Endothelial cell of umbilical vein (primary cell): Measurements from ENCODE around the gene HOXB2. TPM values are rescaled to one million over a fixed set of nuclear protein-coding genes. Genes with fewer than 3 reads are reported as not detected.

Experiments
- BruUV-seq: library from RNA; stranded (reverse); fragments of 400-500 nt; replicated peaks from 2 replicates; lab custom pipeline; 2021; lab: Mats Ljungman, UMichigan
- CTCF ChIA-PET: fragments of 300-600, 350-600 bp; sonication (Branson Sonifier 250); formaldehyde crosslinking; loops from one replicate; lab custom pipeline; 2021; ENCODE audit warnings: antibody characterized with exemption, inconsistent platforms; lab: Charles Lee
- POLR2A ChIA-PET: fragments of 300-600, 350-600 bp; sonication (Branson Sonifier 250); formaldehyde crosslinking; loops from one replicate; lab custom pipeline; 2021; ENCODE audit warnings: antibody characterized with exemption, inconsistent platforms; lab: Charles Lee
- DNase-seq: peaks from one replicate; pipeline ENCODE4 v3.0.0-alpha.2; 2011; ENCODE audit warnings: low read depth, low spot score
- FAIRE-seq: peaks from 2 replicates; lab custom pipeline; 2011; peaks lifted over from hg19 to GRCh38; lab: Jason Lieb, UNC
- H2AFZ ChIP-seq: 2 replicates; pipeline ENCODE4 v1.6.0; 2012; ENCODE audit warnings: low read depth, low read length, control low read depth, inconsistent platforms
- H3K27ac ChIP-seq: 2 replicates; pipeline ENCODE4 v1.5.1; 2011; ENCODE audit warnings: low read depth, mild to moderate bottlenecking, control low read depth, low read length, moderate library complexity; ENCODE audit not compliant: insufficient read depth
- H3K27me3 ChIP-seq, 2 experiments: 2 replicates each; pipeline versions ENCODE4 v1.6.0 to v1.6.1; 2011; ENCODE audit warnings: low read length in 2 of 2, mixed read lengths in 1 of 2; ENCODE audit not compliant: control insufficient read depth in 2 of 2, insufficient read depth in 2 of 2
- H3K36me3 ChIP-seq, 2 experiments: 2 replicates in 1 of 2; 3 replicates in 1 of 2; pipeline ENCODE4 v1.5.1; 2011; ENCODE audit warnings: low read length in 2 of 2, mild to moderate bottlenecking in 1 of 2, moderate library complexity in 1 of 2; ENCODE audit not compliant: control insufficient read depth in 2 of 2, insufficient read depth in 2 of 2; ENCODE audit errors: extremely low read depth in 1 of 2
- H3K4me1 ChIP-seq: 3 replicates; pipeline ENCODE4 v1.5.1; 2011; ENCODE audit warnings: mild to moderate bottlenecking, low read length; ENCODE audit not compliant: control insufficient read depth, insufficient read depth; ENCODE audit errors: extremely low read depth
- H3K4me2 ChIP-seq: 2 replicates; pipeline ENCODE4 v1.6.1; 2011; ENCODE audit warnings: low read length, control low read depth, mixed read lengths; ENCODE audit not compliant: insufficient read depth
- H3K4me3 ChIP-seq, 3 experiments: fragments of 200-600 bp in 1 of 3; sonication (generic), shearing (Covaris generic) in 1 of 3; replicated peaks in 1 of 3; 2 replicates each; pipeline ENCODE4 v1.5.1; 2011 to 2016; ENCODE audit warnings: control low read depth in 3 of 3, low read length in 3 of 3, mild to moderate bottlenecking in 2 of 3, inconsistent platforms in 1 of 3, low read depth in 1 of 3, moderate library complexity in 1 of 3; ENCODE audit not compliant: insufficient read depth in 1 of 3
- H3K79me2 ChIP-seq: 2 replicates; pipeline ENCODE4 v1.6.0; 2012; ENCODE audit warnings: low read length, inconsistent platforms; ENCODE audit not compliant: control insufficient read depth, insufficient read depth
- H3K9ac ChIP-seq: replicated peaks from 2 replicates; pipeline ENCODE3; 2011; ENCODE audit warnings: low read length, control low read depth; ENCODE audit not compliant: insufficient read depth; ENCODE audit errors: extremely low read depth
- H3K9me1 ChIP-seq: replicated peaks from 3 replicates; pipeline ENCODE4 v1.6.0; 2011; ENCODE audit warnings: mild to moderate bottlenecking, low read length; ENCODE audit not compliant: control insufficient read depth, insufficient read depth; ENCODE audit errors: extremely low read depth
- H3K9me3 ChIP-seq: replicated peaks from 2 replicates; pipeline ENCODE4 v1.5.1; 2012; ENCODE audit warnings: low read length, inconsistent platforms; ENCODE audit not compliant: control insufficient read depth, insufficient read depth
- H4K20me1 ChIP-seq: replicated peaks from 2 replicates; pipeline ENCODE3; 2011; ENCODE audit warnings: mild to moderate bottlenecking, low read length; ENCODE audit not compliant: control insufficient read depth, insufficient read depth; ENCODE audit errors: extremely low read depth
- CTCF ChIP-seq, 2 donors: IDR thresholded peaks; 1 replicate in 1 of 2; 2 replicates in 1 of 2; pipeline ENCODE4 v1.5.1; 2011; ENCODE audit warnings: low read length in 2 of 2, mild to moderate bottlenecking in 2 of 2, moderate library complexity in 2 of 2, control low read depth in 1 of 2, inconsistent platforms in 1 of 2, low read depth in 1 of 2; ENCODE audit not compliant: insufficient read depth in 1 of 2; ENCODE audit errors: extremely low read depth in 1 of 2
- EZH2 ChIP-seq: IDR thresholded peaks from 2 replicates; pipeline ENCODE4 v1.6.1; 2012; ENCODE audit warnings: borderline replicate concordance, low read depth, mild to moderate bottlenecking, moderate library complexity, low read length, inconsistent platforms; ENCODE audit not compliant: severe bottlenecking
- GATA2 ChIP-seq: IDR thresholded peaks from 2 replicates; pipeline ENCODE4 v1.7.0; 2011; ENCODE audit warnings: low read depth, mild to moderate bottlenecking, moderate library complexity, mixed read lengths, low read length; ENCODE audit not compliant: insufficient read length, insufficient read depth
- JUN ChIP-seq: IDR thresholded peaks from 2 replicates; pipeline ENCODE4 v1.6.1; 2011; ENCODE audit warnings: borderline replicate concordance, low read depth; ENCODE audit not compliant: insufficient read length, insufficient read depth
- MAX ChIP-seq: IDR thresholded peaks from 2 replicates; pipeline ENCODE4 v1.6.1; 2011; ENCODE audit not compliant: insufficient read depth, insufficient read length
- MYC ChIP-seq: IDR thresholded peaks from one replicate; pipeline ENCODE4 v1.6.1; 2011; ENCODE audit warnings: mild to moderate bottlenecking, low read depth, low read length
- POLR2A ChIP-seq: IDR thresholded peaks from 2 replicates; pipeline ENCODE4 v1.6.1; 2012; ENCODE audit warnings: low read depth, mild to moderate bottlenecking, control low read depth, low read length
- POLR2AphosphoS5 ChIP-seq: IDR thresholded peaks from 2 replicates; pipeline ENCODE4 v1.6.1; 2012; ENCODE audit warnings: low read depth, mild to moderate bottlenecking, control low read depth, low read length, moderate library complexity; ENCODE audit not compliant: insufficient read depth
- dilution Hi-C: fragments of 300-500 bp; cut with MboI; formaldehyde crosslinking; loops from one replicate; pipeline ENCODE4 v1.15.0; 2019; ENCODE audit warnings: low sequenced_read_pairs; ENCODE audit not compliant: extremely low pct_ligation_motif_present
- intact Hi-C: fragments of 100-400 bp; cut with micrococcal nuclease; formaldehyde crosslinking; loops from one replicate; pipeline ENCODE4 v1.10.0; 2022
- polyA plus RNA-seq, 4 experiments: library from polyadenylated mRNA; depleted of rRNA in 3 of 4; stranded (reverse) in 3 of 4; unstranded in 1 of 4; fragments of >200 nt; gene quantifications; 2 replicates each; pipeline versions ENCODE4 v1.2.1 to v1.2.3, GENCODE V29; 2011 to 2012; ENCODE audit warnings: missing spikeins in 1 of 4
- total RNA-seq: library from RNA; stranded (reverse); gene quantifications from 2 replicates; pipeline ENCODE4 v1.2.3, GENCODE V29; 2021

Gene HOXB2
- total and polyA plus RNA-seq, 2 donors (not counting 3 experiments of a cell fraction or from before 2014, with no cell fraction given): 14.1 to 23.3 TPM

- dilution Hi-C loops (no loop called here), intact Hi-C loops (no loop called here)
- no peak for FAIRE-seq
- Histone ChIP-seq H3K4me3 (no peak overlapping the region), H3K27ac (no peak overlapping the region), H3K9me1 (no peaks in the 10 kb centered on the region), H3K4me1 (peaks cover 28% of the 10 kb centered on the region), H3K27me3 (no peaks in the 10 kb centered on the region), H3K9ac (no peak overlapping the region), H4K20me1 (no peaks in the 10 kb centered on the region), H3K79me2 (peaks cover 58% of the 10 kb centered on the region), H3K36me3 (peaks cover 10 to 14% of the 10 kb centered on the region in 2 experiments), H3K4me2 (peak overlapping the region; percentile 32), H3K9me3 (no peaks in the 10 kb centered on the region), H2AFZ (no peak overlapping the region)
- TF ChIP-seq POLR2A (no peak), CTCF (IDR thresholded peaks at IDR 0.05; ENCODE audit: extremely low read depth in 1 of 2, insufficient read depth in 1 of 2, low read depth in 1 of 2, low read length in 2 of 2) (no peak), MYC (no peak), POLR2AphosphoS5 (no peak), GATA2 (no peak), MAX (no peak), EZH2 (no peak), JUN (no peak)
- no peak for DNase-seq
- CTCF ChIA-PET: interaction anchor here (0.9 to 3.7 kb wide), 8 partner anchors 10 to 339 kb away, joined by 3 to 23 read pairs (median 4); no protein-coding TSS in a partner anchor
- no TSS peak for BruUV-seq
- POLR2A ChIA-PET: interaction anchor here (0.8 to 1.1 kb wide), 2 partner anchors 13 to 28 kb away, joined by 3 to 4 read pairs; no protein-coding TSS in a partner anchor
These were observed 9.7 kb upstream of the HOXB2 start for GRCh38 chr17:48554412-48555257.
